Astrocyte of the cerebellum (primary cell): Measurements from ENCODE around the gene IL4I1.
A peak's percentile ranks its signal among the peaks of the same experiment; 100 is the strongest.

Source experiments
- DNase-seq: peaks from one replicate; pipeline ENCODE4 v3.0.0-alpha.2; 2011; ENCODE audit warnings: low read depth
- H3K4me3 ChIP-seq: 2 replicates; pipeline ENCODE4 v1.5.1; 2011; ENCODE audit warnings: mild to moderate bottlenecking, low read depth, low read length, moderate library complexity
- in situ Hi-C: cut with HindIII; loops from 2 replicates; pipeline ENCODE4 v1.10.0; 2017; ENCODE audit warnings: low sequenced_read_pairs
- TF ChIP-seq, protein P1 (sequence below): IDR thresholded peaks from 2 replicates; pipeline ENCODE4 v1.5.1; 2012; ENCODE audit warnings: low read length, low read depth, moderate library complexity, mild to moderate bottlenecking; ENCODE audit errors: missing control alignments

Gene IL4I1

GRCh38 chr19:49916839-49917733 is 20.4 kb upstream of the IL4I1 start:
- no peak for DNase-seq
- in situ Hi-C loops: no loop called here
- no peak overlapping the region for H3K4me3 ChIP-seq
- TF ChIP-seq, protein P1, sequence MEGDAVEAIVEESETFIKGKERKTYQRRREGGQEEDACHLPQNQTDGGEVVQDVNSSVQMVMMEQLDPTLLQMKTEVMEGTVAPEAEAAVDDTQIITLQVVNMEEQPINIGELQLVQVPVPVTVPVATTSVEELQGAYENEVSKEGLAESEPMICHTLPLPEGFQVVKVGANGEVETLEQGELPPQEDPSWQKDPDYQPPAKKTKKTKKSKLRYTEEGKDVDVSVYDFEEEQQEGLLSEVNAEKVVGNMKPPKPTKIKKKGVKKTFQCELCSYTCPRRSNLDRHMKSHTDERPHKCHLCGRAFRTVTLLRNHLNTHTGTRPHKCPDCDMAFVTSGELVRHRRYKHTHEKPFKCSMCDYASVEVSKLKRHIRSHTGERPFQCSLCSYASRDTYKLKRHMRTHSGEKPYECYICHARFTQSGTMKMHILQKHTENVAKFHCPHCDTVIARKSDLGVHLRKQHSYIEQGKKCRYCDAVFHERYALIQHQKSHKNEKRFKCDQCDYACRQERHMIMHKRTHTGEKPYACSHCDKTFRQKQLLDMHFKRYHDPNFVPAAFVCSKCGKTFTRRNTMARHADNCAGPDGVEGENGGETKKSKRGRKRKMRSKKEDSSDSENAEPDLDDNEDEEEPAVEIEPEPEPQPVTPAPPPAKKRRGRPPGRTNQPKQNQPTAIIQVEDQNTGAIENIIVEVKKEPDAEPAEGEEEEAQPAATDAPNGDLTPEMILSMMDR: peak; percentile 19

- H3K4me3 ChIP-seq: no peak overlapping the region
- DNase-seq: no peak
- TF ChIP-seq, protein P1: no peak
- in situ Hi-C loops: no loop called here
These were observed 18.6 kb upstream of the IL4I1 start for GRCh38 chr19:49915271-49915670.

DNA sequence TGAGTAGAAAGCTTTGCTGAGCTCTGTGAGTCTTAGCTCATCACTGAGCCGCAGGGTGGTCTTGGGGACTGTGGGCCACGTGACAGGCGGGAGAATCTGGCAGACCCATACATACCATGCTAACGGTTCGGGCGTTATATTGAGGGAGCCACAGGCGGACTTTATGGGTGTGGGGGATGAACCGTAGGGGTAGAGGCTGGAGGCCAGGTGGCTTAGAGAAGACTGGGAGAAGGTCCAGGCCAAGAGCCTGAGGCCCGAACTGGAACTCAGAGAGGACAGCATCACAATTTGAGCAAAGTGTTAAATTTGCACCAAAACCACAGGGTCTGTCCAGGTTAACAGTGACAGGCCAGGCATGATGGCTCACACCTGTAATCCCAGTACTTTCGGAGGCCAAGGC is 17.0 kb upstream of the IL4I1 start:
- no peak overlapping the region for H3K4me3 ChIP-seq
- TF ChIP-seq, protein P1: no peak
- in situ Hi-C loops: loop anchor here (5.0 kb wide), 1 partner anchor 94 kb away; no protein-coding TSS in a partner anchor
- no peak for DNase-seq

DNA sequence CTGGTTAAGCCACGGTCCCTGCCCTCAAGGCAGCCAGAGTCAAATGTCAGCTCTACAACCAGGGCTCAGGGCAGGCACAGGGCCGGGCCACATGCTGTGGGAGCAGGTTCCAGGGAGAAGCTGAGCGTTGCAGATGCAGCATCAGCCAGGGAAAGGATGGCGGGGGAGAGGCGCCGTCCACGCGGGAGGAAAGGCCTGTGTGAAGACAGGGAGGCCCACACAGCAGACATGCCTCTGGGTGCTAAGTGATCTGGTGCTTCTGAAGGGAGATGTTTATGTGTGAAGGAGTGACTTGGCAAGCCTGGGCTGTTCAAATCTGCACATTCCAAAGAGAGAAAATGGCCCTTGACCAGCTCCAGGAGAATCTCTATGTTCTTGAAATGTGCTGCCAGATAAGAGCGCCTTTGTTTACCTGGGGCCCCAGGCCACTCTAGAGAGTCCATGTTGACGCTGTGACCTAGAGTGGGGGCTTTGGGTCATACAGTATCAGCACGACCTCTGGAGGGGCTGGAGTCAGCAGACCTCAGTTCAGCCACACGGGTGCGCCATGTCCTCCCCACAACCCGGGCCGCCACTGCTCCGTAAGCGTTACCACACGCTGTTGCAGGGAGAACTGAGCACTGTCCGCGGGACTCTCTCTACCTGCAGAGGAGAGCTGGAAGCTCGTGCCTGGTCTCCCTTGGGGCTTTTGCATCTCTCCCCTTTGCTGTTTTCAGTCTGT is 16.4 kb upstream of the IL4I1 start:
- TF ChIP-seq, protein P1: no peak

DNA sequence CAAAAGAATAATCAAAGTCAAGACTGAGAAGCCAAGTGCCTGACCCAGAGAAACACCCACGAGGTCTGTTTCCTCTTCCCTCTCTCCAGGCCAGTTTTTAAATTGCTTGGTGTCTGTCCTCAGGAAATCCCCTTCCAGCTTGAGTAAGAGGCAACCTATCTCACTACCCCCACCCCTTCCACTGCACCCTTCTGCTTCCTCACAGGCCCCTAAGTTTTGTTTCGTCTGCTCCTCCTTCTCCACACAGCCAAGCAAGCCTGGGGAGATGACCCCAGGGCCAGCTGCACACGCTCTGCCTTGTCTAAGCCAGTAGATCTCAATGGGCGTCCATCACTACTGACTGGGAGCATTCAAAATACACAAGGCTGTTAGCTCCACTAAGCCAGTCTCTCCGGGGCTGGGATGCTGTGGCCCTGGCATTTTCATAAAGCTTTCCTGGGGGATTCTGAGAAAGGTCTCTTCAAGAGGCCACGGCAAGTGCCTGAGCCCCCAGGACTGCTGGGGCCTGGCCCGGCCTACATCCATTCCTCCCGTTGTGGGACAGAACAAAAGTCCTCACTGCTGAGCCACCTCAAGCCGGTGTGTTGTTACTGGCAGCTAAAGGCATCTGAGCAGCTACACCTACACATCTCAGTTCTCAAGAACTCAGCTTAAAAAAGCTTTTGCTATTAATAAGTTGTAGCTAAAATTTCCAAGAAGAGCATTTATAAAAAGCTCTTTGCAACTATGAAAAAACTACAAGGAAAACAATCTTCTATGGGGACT is 14.9 kb upstream of the IL4I1 start:
- DNase-seq: no peak
- in situ Hi-C loops: loop anchor here (5.0 kb wide), 1 partner anchor 96 kb away; no protein-coding TSS in a partner anchor
- TF ChIP-seq, protein P1: no peak
- H3K4me3 ChIP-seq: no peak overlapping the region

More for the DNA sequence above, 16.4 kb upstream of the IL4I1 start:
- in situ Hi-C loops: loop anchor here (5.0 kb wide), 1 partner anchor 94 kb away; no protein-coding TSS in a partner anchor
- DNase-seq: no peak
- no peak overlapping the region for H3K4me3 ChIP-seq

- TF ChIP-seq, protein P1: no peak
- no peak for DNase-seq
- in situ Hi-C loops: loop anchor here (5.0 kb wide), 1 partner anchor 97 kb away; no protein-coding TSS in a partner anchor
- no peak overlapping the region for H3K4me3 ChIP-seq
These were observed 13.5 kb upstream of the IL4I1 start for GRCh38 chr19:49910179-49910578.
